Mesendoderm (in vitro differentiated cells): ENCODE data around the gene NID1.

Experiments
- DNase-seq: peaks from one replicate; pipeline ENCODE4 v3.0.0; 2013
- H2AK5ac ChIP-seq: 2 replicates; pipeline ENCODE4 v1.6.1; 2013; ENCODE audit warnings: low read length, inconsistent platforms
- H2BK120ac ChIP-seq: 2 replicates; pipeline ENCODE4 v1.6.1; 2013; ENCODE audit warnings: low read depth, mild to moderate bottlenecking, low read length, moderate library complexity, mixed read lengths
- H2BK15ac ChIP-seq: replicated peaks from 2 replicates; pipeline ENCODE4 v1.6.1; 2013; ENCODE audit warnings: low read depth, mild to moderate bottlenecking, moderate library complexity
- H2BK5ac ChIP-seq: 2 replicates; pipeline ENCODE4 v1.6.1; 2013; ENCODE audit warnings: low read length, inconsistent platforms
- H3K18ac ChIP-seq: 2 replicates; pipeline ENCODE4 v1.6.1; 2013; ENCODE audit warnings: mild to moderate bottlenecking, low read length, mixed read lengths
- H3K23ac ChIP-seq: one replicate; pipeline ENCODE4 v1.6.1; 2013; ENCODE audit warnings: low read length
- H3K27ac ChIP-seq: 2 replicates; pipeline ENCODE4 v1.5.1; 2013; ENCODE audit warnings: low read depth, mild to moderate bottlenecking, inconsistent platforms, low read length, moderate library complexity
- H3K27me3 ChIP-seq: 2 replicates; pipeline ENCODE4 v1.6.1; 2013; ENCODE audit warnings: low read length, control low read depth, mild to moderate bottlenecking, inconsistent platforms; ENCODE audit not compliant: insufficient read depth, poor library complexity
- H3K36me3 ChIP-seq: 2 replicates; pipeline ENCODE4 v1.6.1; 2013; ENCODE audit warnings: low read length, inconsistent platforms; ENCODE audit not compliant: control insufficient read depth, insufficient read depth
- H3K4ac ChIP-seq: one replicate; pipeline ENCODE4 v1.6.1; 2013; ENCODE audit warnings: low read depth, mild to moderate bottlenecking, low read length, moderate library complexity
- H3K4me1 ChIP-seq: 2 replicates; pipeline ENCODE4 v1.6.1; 2013; ENCODE audit warnings: low read depth, low read length, inconsistent platforms; ENCODE audit not compliant: control insufficient read depth
- H3K4me2 ChIP-seq: 2 replicates; pipeline ENCODE4 v1.6.1; 2013; ENCODE audit warnings: low read length
- H3K4me3 ChIP-seq: 2 replicates; pipeline ENCODE4 v1.5.1; 2013; ENCODE audit warnings: mild to moderate bottlenecking, low read length
- H3K56ac ChIP-seq: one replicate; pipeline ENCODE4 v1.6.1; 2013; ENCODE audit warnings: low read length
- H3K79me1 ChIP-seq: 2 replicates; pipeline ENCODE4 v1.6.1; 2013; ENCODE audit warnings: low read length, inconsistent platforms
- H3K79me2 ChIP-seq: 2 replicates; pipeline ENCODE4 v1.6.1; 2013; ENCODE audit warnings: mild to moderate bottlenecking, low read length; ENCODE audit not compliant: control insufficient read depth, insufficient read depth
- H3K9ac ChIP-seq: 2 replicates; pipeline ENCODE4 v1.6.1; 2013; ENCODE audit warnings: low read length, inconsistent platforms
- H4K5ac ChIP-seq: one replicate; pipeline ENCODE4 v1.6.1; 2013; ENCODE audit warnings: low read length
- H4K8ac ChIP-seq: one replicate; pipeline ENCODE4 v1.6.1; 2013; ENCODE audit warnings: low read depth, mild to moderate bottlenecking, control low read depth, low read length, moderate library complexity
- WGBS: extraction: QIAGEN DNeasy Blood & Tissue Kit; methylation state at CpG from one replicate; pipeline ENCODE4 v1.1.7; 2013; ENCODE audit warnings: low lambda C conversion rate, missing lambda C conversion rate; ENCODE audit not compliant: insufficient coverage; ENCODE audit errors: extremely low coverage; 5-methylcytosine and 5-hydroxymethylcytosine counted together

Gene NID1

GRCh38 chr1:236023926-236024565, 40.8 kb downstream of the NID1 start:
- Histone ChIP-seq H4K5ac (no peak overlapping the region), H3K4me2 (no peak overlapping the region), H3K18ac (no peak overlapping the region), H3K27ac (no peak overlapping the region), H2BK15ac (no peak overlapping the region), H3K23ac (no peak overlapping the region), H3K36me3 (no peaks in the 10 kb centered on the region), H3K9ac (no peak overlapping the region), H3K4me1 (no peaks in the 10 kb centered on the region), H3K4ac (no peak overlapping the region), H3K79me2 (no peaks in the 10 kb centered on the region), H2BK120ac (no peak overlapping the region), H4K8ac (no peak overlapping the region), H3K56ac (no peak overlapping the region), H3K27me3 (no peaks in the 10 kb centered on the region), H2BK5ac (no peak overlapping the region), H2AK5ac (no peak overlapping the region), H3K79me1 (no peaks in the 10 kb centered on the region), H3K4me3 (no peak overlapping the region)
- no CpG with 5 or more reads among the region's 15 CpGs for WGBS
- no peak for DNase-seq

DNA sequence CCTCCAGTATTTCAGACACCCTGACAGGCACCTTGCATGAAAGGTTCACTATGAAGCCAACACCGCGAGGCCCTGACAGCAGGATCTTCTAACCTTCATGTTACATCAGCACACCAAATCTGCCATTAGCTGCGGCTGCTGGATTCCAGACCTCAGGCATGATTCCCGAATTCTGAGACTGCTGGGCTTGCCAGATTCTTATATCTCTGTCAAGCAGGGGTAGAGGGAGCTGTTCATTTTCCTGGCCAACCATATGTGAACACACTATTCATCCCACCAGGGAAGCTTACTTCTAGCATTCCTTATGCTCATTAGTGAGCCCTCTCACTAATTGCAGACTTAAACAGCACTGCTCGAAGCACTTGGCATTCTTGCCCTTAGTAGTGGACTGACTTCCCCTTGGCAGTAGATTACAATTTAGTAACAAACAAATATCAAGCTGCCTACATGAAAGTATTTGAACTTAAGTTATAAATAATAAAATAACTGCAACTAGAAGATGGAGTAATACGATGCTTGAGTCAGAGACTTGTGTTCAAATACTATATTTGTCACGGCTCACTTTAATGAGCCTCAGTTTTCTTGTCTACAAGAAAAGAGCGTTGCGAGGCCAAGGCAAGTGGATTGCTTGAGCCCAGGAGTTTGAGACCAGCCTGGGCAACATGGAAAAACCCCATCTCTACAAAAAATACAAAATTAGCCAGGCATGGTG, 43.3 kb downstream of the NID1 start:
- H3K4me3 ChIP-seq = no peak overlapping the region
- H3K4ac ChIP-seq = no peak overlapping the region
- H3K4me1 ChIP-seq = no peaks in the 10 kb centered on the region
- no peak overlapping the region for H3K56ac ChIP-seq
- H3K23ac ChIP-seq = no peak overlapping the region
- no peak overlapping the region for H4K5ac ChIP-seq
- no peak overlapping the region for H3K4me2 ChIP-seq
- WGBS = no CpG with 5 or more reads among the region's 9 CpGs
- no peak for DNase-seq
- no peaks in the 10 kb centered on the region for H3K79me1 ChIP-seq
- no peak overlapping the region for H3K27ac ChIP-seq
- no peaks in the 10 kb centered on the region for H3K79me2 ChIP-seq
- H4K8ac ChIP-seq = no peak overlapping the region
- H3K36me3 ChIP-seq = no peaks in the 10 kb centered on the region
- H2BK15ac ChIP-seq = no peak overlapping the region
- H2BK120ac ChIP-seq = no peak overlapping the region
- H3K9ac ChIP-seq = no peak overlapping the region
- no peak overlapping the region for H2AK5ac ChIP-seq
- H2BK5ac ChIP-seq = no peak overlapping the region
- no peaks in the 10 kb centered on the region for H3K27me3 ChIP-seq
- no peak overlapping the region for H3K18ac ChIP-seq

DNA sequence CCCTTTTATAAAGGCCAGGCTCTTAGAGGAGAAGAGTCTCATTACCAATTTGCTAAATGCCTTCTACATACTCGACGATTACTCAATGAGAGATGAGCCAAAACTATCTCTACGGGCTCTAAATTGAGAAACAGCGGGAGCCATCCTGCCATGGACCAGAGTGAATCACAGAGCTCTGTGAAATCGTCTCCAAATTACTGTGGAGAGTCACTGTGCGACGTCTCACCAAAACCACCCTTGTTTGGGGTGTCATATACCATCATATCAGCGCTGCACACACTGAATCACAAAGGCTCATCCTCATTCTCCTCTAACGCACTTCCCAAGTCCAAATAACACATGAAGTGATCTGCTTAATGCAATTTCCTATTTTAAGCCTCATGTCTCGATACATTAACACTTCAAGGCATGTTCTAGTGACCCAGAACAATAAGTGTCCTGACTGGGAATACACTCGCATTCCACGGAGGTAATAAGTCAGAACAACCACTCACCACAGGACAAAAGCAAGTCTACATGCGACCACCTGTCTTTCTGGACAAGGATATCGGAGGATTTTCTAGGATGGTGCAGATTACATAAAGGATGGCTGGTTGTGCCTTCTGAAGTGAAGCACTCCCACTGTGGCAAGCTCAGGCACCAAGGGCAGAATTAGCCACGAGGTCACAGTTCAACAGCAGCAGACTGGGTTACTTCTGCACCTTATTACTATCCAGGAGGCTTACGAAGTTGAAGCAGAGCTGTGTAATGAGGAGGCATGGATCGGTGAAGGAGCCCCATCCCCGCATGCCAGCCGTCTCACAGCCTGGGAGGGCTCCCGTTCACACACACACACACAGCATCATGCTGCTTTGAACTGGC, 44.3 kb downstream of the NID1 start:
- Histone ChIP-seq H3K27ac (no peak overlapping the region), H3K23ac (no peak overlapping the region), H3K27me3 (no peaks in the 10 kb centered on the region), H2AK5ac (no peak overlapping the region), H2BK5ac (no peak overlapping the region), H3K4me3 (no peak overlapping the region), H3K79me2 (no peaks in the 10 kb centered on the region), H3K56ac (no peak overlapping the region), H3K9ac (no peak overlapping the region), H3K79me1 (no peaks in the 10 kb centered on the region), H4K8ac (no peak overlapping the region), H2BK15ac (no peak overlapping the region), H3K36me3 (no peaks in the 10 kb centered on the region), H3K4me2 (no peak overlapping the region), H2BK120ac (no peak overlapping the region), H4K5ac (no peak overlapping the region), H3K4ac (no peak overlapping the region), H3K4me1 (no peaks in the 10 kb centered on the region), H3K18ac (no peak overlapping the region)
- DNase-seq = no peak
- WGBS = no CpG with 5 or more reads among the region's 20 CpGs

- H2AK5ac ChIP-seq = no peak overlapping the region
- H3K18ac ChIP-seq = no peak overlapping the region
- no peak overlapping the region for H4K5ac ChIP-seq
- WGBS = no CpG with 5 or more reads among the region's 5 CpGs
- no peak for DNase-seq
- no peak overlapping the region for H2BK120ac ChIP-seq
- H3K9ac ChIP-seq = no peak overlapping the region
- H3K23ac ChIP-seq = no peak overlapping the region
- H3K27ac ChIP-seq = no peak overlapping the region
- H3K27me3 ChIP-seq = no peaks in the 10 kb centered on the region
- H3K4me3 ChIP-seq = no peak overlapping the region
- no peaks in the 10 kb centered on the region for H3K36me3 ChIP-seq
- no peak overlapping the region for H2BK15ac ChIP-seq
- H3K4ac ChIP-seq = no peak overlapping the region
- no peak overlapping the region for H3K56ac ChIP-seq
- no peaks in the 10 kb centered on the region for H3K79me1 ChIP-seq
- H3K79me2 ChIP-seq = no peaks in the 10 kb centered on the region
- H2BK5ac ChIP-seq = no peak overlapping the region
- no peak overlapping the region for H4K8ac ChIP-seq
- H3K4me1 ChIP-seq = no peaks in the 10 kb centered on the region
- no peak overlapping the region for H3K4me2 ChIP-seq
Observed at GRCh38 chr1:236018885-236019453, 45.9 kb downstream of the NID1 start.

- Histone ChIP-seq H3K79me2 (no peaks in the 10 kb centered on the region), H4K8ac (no peak overlapping the region), H3K4me2 (no peak overlapping the region), H3K18ac (no peak overlapping the region), H2BK5ac (no peak overlapping the region), H3K23ac (no peak overlapping the region), H3K27ac (no peak overlapping the region), H2BK120ac (no peak overlapping the region), H4K5ac (no peak overlapping the region), H3K79me1 (no peaks in the 10 kb centered on the region), H3K9ac (no peak overlapping the region), H3K4me3 (no peak overlapping the region), H2BK15ac (no peak overlapping the region), H3K27me3 (no peaks in the 10 kb centered on the region), H2AK5ac (no peak overlapping the region), H3K4me1 (no peaks in the 10 kb centered on the region), H3K56ac (no peak overlapping the region), H3K4ac (no peak overlapping the region), H3K36me3 (no peaks in the 10 kb centered on the region)
- WGBS = no CpG with 5 or more reads among the region's 5 CpGs
- no peak for DNase-seq
Observed at GRCh38 chr1:236016782-236017400, 48.0 kb downstream of the NID1 start.
